Fibroblast of skin of back (primary cell): ENCODE measurements around the gene C1orf232. TPM values are rescaled to one million over a fixed set of nuclear protein-coding genes. Genes with fewer than 3 reads are reported as not detected.

Experiments
- DNase-seq: peaks from one replicate; pipeline ENCODE4 v3.0.0-alpha.2; 2013
- polyA plus RNA-seq, 2 experiments: library from polyadenylated mRNA; unstranded; fragments of 120-200 nt; gene quantifications; one replicate each; pipeline ENCODE4 v1.2.1, GENCODE V29; 2013; ENCODE audit not compliant: insufficient read length in 2 of 2

C1orf232 gene
- polyA plus RNA-seq (2013, experiment 1 of 2; ENCODE audit: insufficient read length) = not detected
- polyA plus RNA-seq (2013, experiment 2 of 2; ENCODE audit: insufficient read length) = not detected

DNA sequence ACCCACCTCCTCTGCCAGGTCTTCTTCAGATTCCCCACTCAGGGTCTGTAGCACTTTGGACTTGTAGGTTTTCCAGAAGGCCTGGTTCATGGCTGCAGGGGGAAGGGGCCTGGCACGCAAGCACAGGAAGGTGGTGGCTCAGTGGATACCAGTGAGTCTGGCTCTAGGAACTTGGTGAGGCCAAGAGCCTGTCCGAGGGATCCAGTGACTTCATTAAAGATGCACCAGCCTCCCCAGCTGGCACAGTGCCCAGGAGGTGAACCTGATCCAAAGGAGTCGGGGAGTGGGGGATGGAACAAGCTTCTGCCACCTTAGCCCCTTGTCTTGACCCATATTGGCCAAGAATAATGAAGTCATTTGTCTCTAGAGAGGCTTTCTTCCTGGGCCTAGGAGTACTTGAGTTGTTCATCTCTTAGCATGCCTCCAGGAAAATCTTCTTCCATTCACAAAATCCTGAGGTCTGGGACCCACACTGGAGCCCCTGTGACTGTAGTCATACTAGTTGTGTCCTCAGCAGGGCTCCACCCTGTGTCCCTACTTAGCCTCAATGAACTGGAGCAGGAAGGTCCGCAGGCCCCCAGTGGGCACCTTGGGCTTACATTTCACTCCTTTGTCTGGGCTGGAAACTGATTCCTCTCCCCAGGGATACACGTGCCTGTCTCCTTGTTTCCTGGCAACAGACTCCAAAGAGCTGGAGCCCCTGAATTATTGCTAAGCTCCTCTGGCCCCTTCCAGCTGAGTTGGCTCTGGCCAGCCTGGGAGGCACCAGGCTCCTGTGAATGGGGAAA lies at the start of gene C1orf232:
Gene C1orf232 (minus strand): TSS at position 554 of the 788 bp plus-strand sequence. CDS start 464 bp downstream, at position 90.
- DNase-seq = no peak

DNA sequence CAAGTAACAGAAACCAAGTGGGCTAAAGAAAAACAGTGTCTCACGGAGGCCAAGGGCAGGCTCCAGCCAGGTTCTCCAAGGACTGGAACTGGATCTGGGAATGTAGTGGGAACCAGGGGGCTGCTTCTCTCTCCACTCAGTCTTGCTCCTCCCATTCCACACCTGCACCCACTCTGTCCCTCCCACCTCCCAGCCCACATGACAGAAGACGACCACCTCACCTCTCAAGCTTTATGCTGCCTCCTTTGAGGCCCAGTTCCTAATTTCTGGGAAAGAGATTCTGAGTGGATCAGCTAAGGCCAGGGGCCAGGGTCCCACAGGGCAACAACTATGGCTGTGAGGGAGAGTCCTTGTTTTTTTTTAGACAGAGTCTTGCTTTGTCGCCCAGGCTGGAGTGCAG lies 46.5 kb upstream of the C1orf232 start:
- DNase-seq = no peak

DNA sequence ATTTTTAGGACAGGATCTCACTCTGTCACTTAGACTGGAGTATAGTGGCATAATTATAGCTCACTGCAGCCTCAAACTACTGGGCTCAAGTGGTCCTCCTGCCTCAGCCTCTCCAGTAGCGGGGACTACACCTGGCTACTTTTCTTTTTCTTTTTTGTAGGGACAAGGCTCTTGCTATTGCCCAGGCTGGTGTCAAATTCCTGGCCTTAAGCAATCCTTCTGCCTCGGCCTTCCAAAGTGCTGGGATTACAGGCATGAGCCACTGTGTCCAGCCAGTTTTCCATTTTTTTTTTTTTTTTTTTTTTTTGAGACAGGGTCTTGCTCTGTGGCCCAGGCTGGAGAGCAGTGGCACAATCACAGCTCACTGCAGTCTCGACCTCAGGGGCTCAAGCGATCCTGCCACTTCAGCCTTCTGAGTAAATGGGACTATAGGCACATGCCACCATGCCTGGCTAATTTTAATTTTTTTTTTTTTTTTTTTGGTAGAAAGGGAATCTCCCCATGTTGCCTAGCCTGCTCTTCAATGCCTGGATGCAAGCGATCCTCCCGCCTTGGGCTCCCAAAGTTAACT lies 44.7 kb upstream of the C1orf232 start:
- no peak for DNase-seq

DNA sequence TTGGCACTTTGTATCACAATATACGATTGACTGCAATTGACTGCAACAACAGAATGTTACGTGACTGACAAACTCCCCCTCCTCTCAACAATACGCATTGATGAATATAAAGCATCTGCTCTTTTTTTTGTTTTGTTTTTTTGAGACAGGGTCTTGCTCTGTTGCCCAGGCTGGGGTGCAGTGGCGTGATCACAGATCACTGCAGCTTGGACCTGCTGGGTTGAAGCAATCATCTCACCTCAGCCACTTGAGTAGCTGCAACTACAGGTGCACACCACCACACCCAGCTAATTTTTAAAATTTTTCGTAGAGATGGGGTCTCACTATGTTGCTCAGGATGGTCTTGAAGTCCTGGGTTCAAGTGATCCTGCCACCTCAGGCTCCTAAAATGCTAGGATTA lies 44.0 kb upstream of the C1orf232 start:
- no peak for DNase-seq

DNA sequence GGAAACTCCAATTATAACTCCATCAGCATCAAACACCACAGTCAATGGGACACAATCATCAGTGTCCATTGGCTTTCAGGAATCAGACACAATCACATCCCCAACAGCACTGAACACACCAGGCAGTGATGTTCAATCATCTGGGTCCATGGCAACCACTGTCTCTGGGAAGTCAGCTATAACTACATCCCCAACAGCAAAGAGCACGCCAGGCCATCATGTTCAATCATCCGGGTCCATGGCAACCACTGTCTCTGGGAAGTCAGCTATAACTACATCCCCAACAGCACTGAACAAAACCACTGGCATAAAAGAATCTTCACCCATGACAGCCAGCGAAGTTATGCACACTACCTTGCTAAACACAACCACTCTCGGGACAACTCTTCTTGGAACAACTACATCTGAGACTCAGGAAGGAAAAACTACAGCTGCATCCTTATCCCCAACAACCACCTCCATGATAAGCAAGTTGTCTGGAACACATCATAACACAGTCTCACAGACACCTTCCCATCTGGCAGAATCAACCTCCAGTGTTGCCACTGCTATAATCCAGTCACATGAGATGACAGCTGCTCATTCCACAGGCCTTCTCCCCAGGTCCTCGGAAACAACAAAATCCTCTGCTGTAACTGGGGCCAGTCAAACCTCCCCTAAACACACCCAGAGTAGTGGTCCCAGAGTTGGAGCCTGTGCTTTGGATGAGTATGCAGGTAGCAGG lies 41.5 kb upstream of the C1orf232 start:
- no peak for DNase-seq

DNA sequence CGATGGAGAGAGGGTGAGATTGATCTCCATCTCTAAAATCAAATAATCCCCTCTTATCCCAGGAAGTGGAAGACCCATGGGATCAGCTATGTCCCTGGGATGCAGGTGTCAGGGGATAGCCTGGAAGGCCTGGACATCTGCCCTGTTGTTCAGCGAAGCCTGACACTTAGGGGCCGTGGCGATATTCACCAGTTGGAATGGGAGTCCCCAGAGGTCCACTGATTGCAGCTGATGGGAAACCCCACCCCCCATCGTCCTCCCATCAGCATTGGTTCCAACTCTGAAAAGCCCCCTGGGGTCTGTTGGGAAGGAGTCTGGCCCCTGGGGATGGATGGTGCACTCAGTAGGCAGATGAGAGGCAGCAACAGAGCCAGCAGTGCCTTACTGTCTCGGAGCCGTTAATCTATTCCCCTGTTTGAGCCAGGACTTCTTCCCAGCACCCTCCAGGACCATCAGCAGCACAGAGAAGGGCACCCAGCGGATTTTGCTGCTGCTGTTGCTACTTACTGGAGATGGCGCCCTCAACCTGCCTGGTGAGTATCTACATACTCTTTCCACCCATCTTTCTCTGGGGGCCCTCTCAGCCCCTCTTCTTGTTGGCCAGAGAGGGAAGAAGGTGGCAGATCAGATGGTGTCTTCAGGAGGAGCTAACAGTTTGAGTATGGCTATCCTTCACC lies 35.0 kb upstream of the C1orf232 start:
- DNase-seq = no peak

DNA sequence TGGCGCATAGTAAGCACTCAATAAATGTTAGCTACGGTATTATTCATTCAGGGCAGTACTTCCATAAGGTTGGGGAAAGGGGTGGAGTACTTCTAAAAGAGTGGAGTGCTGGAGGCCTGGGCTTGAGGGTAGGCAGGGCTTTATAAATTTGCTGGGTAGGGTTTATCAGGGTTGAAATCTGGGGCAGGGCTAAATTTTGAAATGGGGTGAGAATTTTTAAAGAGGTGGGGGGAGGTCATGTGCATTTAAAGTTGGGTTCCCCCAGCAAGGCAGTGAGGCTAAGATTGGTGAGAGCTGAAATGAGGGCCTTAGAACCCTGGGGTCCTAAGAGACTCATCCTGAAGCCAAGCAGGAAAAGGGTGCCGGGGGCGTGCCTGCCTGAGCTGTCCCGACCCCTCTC lies 31.6 kb upstream of the C1orf232 start:
- no peak for DNase-seq

DNA sequence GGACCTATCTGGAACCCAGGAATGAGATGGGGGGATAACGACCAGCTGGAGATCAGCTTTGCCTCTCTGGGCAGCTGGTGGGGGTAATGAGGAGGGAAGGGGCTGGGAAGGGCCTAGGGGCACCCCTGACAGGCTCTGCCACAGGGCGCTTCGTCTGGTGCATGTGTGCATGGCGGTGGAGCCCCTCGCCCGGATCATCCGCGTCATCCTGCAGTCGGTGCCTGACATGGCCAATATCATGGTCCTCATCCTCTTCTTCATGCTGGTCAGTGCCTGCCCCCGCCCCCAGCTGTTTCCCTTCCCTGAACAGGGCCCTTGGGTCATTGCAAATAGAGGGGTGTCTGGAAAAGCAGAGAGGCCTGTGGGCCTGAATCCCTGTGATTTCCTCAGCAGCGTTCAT lies 29.1 kb upstream of the C1orf232 start:
- no peak for DNase-seq

DNA sequence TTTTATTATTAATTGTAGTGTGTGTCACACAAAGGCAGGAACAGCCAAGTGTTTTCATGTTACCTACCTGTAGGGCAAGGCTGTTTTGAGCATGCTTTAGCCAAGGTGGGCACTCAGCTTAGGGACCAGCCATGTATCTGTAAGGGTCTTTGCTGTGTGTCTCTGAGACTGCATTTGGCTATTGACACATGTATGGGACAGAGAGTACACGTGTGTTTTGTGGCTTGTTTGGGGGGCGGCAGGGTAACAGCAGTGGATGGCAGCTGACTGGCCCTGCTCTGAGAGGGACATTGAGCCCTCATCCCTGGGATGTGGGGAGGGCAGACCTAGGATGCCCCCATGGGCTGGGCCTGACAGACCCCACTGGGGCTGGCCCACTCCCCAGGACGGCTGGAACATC lies 28.5 kb upstream of the C1orf232 start:
- no peak for DNase-seq

DNA sequence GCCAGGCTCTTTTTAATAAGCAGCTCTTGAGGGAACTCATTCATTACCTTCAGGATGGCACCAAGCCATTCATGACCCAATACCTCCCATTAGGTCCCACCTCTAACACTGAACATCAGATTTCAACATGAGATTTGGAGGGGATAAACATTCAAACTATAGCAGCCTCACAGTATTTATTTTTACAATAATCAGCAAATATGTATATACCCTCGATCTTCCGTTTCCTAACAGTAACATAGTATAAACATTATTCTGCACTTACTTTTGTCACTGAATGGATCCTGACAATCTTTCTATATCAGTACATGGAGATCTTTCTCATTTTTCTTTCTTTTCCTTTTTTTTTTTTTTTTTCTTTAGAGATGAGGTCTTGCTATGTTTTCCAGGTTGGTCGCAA lies 27.0 kb upstream of the C1orf232 start:
- no peak for DNase-seq

DNA sequence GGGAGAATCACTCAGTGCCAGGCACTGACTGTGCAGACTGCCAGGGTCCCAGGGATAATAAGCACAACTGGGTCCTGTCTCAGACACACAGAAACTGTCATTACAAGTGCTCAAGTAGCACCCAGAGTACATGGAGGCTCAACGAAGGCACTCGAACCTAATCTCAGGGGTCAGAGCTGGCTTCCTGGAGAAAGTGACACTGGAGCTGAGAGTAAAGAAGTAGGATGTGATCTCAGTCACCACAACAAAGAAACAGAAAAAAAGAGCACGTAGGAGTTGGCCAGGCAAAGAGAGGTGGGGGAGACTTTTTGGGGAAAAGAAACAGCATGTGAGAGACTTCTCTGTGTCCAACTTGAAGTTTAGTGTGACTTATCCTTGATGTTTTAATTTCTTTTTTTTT lies 23.0 kb upstream of the C1orf232 start:
- DNase-seq = no peak

DNA sequence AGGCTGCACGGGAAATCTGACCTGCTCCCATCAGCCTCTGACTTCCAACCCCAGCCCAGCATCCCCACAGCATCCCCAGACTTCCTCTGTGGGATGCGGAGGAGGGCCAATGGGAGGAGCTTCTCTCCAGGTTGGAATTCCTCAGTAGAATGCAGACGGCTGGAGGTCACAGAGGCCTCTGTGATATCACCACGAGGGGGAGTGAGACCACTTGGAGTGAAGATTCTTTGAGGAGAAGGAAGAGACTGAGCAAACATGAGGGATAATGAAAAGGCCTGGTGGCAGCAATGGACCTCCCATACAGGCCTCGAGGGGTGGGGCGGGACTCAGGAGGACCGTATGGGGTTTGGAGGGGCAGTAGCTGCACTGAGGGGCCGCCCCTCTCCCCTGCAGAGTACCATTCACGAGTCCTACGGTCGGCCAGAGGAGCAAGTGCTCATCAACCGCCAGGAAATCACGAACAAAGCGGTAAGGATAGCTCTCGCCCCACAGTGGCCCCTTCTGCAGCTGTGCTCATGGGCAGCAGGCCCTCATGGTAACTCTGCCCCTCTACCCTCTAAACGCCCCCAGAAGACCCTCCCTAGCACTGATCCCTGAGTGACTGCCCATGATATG lies 21.7 kb upstream of the C1orf232 start, which contains the start of gene CATSPER4:
Gene CATSPER4 (plus strand): TSS at position 230 of the 615 bp plus-strand sequence. CDS start 26 bp downstream, at position 256.
- peak; percentile 32 for DNase-seq

DNA sequence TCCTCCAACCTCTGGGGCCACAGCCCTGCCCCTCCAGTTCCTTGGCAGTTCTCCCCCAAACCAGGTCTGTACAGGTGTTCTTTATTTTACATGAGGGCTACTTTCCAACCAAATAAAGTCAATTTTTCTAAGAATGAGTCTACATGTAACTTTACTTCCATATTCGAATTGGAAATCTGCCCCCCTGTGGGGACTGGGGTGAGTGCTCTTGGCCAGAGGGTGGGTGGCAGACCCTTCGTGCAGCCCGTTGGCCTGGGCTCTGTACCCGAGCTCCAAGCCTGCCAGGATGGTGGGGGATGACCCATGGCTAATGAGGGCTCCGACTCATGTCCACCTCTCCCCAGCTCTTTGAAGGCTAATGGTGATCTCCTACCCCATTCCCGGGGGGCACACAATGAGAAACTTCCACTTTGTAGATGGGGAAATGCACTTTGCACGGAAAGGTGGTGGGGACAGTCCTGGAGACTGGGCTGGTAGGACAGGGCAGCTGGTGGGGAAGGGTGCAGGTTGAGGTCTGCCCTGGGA lies 21.1 kb upstream of the C1orf232 start:
- DNase-seq = no peak

DNA sequence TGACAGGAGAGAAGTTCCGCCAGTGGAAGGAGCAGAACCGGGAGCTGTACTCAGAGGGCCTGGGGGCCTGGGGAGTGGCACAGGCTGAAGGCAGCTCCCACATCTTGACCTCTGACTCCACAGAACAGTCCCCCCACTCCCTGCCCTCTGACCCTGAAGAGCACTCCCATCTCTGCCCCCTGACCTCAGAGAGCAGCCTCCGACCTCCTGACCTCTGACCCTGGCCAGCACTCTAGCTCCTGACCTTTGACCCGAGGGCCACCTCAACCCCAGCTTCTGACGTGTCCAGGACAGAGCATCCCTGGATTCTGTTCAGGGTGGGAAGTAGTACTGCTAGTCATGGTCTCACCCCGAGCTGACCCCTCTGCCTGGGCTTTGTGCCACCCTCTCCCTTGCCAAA lies 20.6 kb upstream of the C1orf232 start:
- DNase-seq = no peak

DNA sequence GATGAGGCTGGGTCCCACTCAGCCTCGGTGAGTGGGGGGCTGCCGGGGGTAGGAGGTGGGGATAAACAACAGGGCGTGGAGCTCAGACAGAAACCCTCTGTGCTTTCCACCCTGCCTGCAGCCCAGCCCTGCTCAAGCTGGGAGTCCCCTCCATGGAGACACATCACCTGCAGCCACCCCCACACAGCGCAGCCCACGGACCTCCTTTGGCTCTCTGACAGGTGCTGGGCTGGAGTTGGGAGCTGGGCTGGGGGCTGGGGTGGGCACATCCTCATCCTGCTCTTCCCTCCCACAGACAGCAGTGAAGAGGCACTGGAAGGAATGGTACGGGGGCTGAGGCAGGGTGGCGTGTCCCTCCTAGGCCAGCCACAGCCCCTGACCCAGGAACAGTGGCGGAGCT lies 19.7 kb upstream of the C1orf232 start:
- DNase-seq = no peak

DNA sequence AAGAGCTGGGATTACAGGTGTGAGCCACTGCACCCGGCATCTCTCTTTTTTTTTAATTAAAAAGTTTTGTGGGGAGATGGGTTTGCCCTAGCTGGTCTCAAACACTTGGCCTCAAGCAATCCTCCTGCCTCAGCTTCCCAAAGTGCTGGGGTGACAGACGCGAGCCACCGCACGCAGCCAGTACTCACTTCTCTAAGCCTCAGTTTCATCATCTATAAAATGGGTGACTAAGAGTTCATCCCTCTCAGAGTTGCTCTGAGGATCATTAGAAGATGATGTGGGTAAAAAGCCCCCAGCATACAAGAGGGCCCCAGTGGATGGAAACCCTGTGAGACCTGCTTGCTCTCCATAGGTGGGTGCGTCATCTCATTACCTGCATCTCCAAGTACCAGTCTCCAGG lies 19.1 kb upstream of the C1orf232 start:
- no peak for DNase-seq

DNA sequence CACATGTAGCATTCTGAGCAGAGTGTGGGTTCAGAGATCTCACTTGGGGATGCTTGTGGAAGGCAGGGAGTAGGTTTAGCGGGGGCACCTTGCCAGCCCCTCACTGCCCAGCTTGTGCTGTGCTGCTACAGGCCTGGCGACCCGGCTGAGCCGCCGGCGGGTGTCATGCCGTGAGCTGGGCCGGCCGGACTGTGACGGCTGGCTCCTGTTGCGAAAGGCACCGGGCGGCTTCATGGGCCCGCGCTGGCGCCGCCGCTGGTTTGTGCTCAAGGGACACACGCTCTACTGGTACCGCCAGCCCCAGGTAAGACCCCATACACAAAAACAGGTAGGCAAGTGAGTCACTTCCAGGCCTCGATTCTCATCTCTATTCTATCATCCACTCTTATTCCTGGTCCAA lies 16.1 kb upstream of the C1orf232 start:
- no peak for DNase-seq

DNA sequence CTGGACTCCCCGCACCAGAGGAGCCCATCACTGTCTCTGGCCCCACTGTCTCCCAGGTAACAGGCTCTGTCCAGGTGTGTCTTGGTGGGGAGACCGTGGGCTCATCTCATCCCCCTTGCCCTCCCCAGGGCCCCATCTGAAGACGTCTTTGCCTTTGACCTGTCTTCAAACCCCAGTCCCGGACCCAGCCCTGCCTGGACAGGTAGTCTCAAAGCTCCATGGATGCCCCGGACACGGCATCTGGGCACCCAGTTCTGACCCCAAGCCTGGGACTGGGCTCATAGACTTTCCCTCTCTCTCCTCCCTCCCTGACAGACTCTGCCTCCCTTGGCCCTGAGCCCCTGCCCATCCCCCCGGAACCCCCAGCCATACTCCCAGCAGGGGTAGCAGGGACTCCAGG lies 15.3 kb upstream of the C1orf232 start:
- DNase-seq = no peak

DNA sequence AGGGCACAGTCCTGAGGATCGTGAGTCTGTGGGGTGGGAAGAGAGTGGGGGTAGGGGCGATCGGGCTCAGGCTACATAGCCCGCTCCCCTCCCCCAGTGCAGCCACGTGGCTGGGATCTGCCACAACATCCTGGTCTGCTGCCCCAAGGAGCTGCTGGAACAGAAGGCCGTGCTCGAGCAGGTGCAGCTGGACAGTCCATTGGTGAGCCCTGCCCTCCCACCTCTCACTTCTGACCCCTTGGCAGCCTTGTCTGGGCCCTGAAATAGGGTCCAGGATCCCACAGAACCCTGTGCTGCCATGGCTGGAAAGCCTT lies 13.6 kb upstream of the C1orf232 start:
- DNase-seq = no peak

DNA sequence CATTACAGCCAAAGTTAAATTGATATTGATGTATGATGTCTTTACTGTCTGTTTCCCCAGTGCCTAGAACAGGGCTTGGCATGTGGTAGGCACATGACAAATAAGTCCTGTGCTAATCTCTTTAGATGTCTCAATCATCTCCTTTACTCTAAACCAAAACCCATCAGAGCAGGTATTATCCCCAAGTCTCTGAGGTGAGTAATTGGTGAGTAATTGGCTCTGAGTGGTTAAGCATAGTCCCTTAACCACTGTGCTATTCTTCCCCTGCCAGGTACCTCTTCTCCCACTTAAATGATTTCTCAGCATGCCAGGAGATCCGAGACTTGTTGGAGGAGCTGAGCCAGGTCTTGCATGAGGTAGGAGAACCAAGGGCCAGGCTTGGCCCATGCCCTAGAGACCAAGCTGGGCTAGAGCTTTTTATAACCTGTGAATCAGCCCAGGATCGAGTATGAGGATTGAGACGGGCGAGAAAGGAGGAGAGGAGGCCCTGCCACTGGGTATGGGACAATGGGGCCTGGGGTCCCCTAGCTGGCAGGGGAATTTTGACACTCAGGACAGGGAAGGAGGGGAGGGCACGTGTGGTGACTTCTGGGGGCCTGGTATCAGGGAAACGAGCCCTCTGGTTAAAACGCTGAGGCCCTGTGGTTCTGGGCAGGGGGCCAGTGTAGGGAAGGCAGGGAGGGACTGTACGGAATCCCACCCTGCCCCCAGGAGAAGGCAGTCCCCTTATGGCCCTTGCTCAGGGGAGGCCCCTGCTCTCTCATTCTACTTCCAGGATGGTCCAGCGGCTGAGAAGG lies 13.0 kb upstream of the C1orf232 start:
- no peak for DNase-seq

DNA sequence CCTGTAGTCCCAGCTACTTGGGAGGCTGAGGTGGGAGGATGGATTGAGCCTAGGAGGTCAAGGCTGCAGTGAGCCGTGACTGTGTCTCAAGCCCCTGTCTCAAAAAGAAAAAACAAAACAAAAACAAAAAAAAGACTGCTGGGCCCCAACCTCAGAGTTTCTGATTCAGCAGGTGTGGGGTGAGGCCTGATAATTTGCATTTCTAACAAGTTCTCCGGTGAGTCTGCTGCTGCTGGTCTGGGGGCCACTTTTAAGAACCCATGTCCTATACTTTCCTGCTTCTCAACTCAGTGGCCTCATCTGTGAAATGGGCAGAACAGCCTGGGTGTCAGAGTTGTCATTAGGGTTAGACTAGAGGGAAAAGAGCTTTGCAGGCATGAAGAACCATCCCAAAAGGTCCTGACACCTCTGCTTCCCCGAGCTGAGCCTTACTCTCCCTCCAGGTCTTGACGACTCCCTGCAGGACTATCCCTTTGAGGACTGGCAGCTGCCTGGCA lies 11.3 kb upstream of the C1orf232 start:
- no peak for DNase-seq
